GM03348 (cell line): ENCODE results near the gene MARS1.
"Not testable (repeated sequence)": the region's sequence is repeated elsewhere in the genome, so short reads cannot be mapped to it uniquely, and the experiment has no call there.

Source experiments
- DNase-seq: peaks from one replicate; pipeline ENCODE4 v3.0.0; 2012; ENCODE audit warnings: low spot score

Gene MARS1

DNA sequence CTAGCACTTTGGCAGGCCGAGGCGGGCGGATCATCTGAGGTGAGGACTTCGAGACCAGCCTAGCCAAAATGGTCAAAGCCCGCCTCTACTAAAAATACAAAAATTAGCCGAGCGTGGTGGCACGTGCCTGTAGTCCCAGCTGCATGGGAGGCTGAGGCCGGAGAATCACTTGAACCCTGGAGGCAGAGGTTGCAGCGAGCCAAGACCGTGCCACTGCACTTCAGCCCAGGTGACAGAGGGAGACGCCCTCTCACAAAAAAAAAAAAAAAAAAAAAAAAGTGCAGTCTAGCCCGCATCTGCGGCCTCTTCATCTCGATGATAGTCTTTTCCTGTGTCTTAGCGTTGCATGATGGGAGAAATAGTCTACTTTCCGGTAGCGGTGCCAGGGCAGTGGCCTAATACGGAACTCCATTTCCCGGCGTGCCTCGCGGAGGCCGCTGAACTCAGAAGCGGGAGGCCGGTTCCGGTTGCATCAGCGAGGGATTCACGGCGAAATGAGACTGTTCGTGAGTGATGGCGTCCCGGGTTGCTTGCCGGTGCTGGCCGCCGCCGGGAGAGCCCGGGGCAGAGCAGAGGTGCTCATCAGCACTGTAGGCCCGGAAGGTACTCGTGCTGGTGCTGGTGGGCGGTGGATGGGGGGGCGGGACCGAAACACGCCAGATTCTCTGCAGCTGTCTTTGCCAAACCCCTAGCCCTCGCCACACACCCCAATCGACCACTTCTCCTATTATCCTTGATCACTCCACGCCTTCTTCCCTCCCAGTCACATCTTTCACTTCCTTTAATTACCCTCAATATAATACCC lies at the start of gene MARS1:
MARS1 (plus strand) TSS at position 472 of the 805 bp plus-strand sequence; CDS start at position 495, 23 bp downstream.
- DNase-seq: peak; percentile 90

DNA sequence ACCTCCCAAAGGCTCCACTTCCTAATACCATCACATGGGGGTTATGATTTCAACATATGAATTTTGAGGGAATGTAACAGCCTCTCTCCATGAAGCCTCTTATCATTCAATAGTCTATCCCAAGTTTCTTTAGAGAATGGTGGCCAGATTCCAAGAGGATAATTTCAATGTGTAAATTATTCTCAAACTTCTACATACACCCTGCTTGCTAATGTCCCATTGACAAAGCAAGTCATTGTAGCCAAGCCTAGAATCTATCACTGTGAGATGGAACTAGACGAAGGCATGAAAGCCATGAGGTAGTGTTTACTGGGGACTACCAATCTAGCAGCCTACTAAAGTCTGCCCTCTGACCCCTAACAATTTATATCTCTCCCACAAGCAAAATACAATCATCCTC lies 49.5 kb upstream of the MARS1 start:
- DNase-seq: no peak

DNA sequence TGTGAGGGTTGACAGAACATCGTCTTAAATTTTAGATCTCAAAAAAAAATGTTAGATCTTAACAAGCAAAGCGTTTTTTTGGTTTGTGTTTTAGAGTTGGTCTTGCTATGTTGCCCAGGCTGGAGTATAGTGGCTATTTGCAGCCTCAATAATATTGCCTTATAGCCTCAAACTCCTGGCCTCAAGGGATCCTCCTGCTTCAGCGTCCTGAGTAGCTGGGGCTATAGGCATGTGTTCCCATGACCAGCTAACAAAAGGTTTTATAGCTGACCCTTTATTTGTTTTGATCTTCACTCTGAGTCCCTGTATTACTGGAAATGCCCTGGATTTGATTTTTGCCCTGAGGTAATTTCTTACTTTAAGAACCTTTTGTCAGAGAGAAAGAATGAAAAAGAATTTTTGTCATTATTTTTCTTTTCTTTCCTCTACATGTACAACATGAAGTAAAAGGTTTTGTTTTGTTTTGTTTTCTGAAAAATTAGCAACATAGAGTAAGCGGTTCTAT lies 48.1 kb upstream of the MARS1 start:
- DNase-seq: no peak

DNA sequence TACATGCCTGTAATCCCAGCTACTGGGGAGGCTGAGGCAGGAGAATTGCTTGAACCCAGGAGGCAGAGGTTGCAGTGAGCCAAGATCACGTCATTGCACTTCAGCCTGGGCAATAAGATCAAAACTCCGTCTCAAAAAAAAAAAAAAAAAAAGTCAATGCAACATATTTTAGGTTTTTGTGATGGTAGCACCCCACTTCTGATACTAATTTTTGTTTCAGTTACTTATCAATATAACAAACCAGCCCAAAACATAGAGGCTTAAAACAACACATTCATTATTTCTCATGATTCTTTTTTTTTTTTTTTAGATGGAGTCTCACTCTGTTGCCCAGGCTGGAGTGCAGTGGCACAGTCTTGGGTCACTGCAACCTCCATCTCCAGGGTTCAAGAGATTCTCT lies 46.5 kb upstream of the MARS1 start:
- DNase-seq: not testable (repeated sequence)

DNA sequence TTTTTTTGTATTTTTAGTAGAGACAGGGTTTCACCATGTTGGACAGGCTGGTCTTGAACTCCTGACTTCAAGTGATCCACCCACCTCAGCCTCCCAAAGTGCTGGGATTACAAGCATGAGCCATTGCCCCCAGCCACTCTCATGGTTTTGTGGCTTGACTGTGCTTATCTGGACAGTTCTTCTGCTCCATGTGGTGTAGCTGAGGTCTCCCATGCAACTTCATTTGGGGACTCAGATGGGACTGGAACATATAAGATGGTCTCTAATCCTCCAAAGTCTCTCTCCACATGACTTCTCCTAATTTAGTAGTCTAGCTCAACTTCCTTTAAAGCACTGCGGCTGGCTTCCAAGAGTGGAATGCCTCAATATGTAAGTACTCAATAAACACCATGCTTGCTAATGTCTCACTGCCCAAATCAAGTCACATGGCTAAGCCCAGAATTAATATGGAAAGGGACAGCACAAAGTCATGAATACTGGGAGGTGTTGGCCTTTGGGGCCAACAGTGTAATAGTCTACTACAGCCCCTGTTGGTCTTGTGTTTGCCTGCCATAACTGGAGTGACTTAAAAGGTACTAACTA lies 45.9 kb upstream of the MARS1 start:
- DNase-seq: no peak

DNA sequence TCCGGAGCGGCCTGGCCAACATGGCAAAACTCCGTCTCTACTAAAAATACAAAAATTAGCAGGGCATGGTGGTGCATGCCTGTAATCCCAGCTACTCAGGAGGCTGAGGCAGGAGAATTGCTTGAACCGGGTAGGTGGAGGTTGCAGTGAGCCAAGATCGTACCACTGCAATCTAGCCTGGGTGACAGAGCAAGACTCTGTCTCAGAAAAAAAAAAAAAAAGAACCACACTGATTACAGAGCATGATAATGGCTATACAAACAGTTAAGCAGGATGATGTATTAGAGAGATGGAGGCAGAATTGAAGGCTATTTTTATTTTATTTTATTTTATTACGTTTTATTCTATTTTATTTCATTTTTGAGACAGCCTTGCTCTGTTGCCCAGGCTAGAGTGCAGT lies 43.5 kb upstream of the MARS1 start:
- not testable (repeated sequence) for DNase-seq

DNA sequence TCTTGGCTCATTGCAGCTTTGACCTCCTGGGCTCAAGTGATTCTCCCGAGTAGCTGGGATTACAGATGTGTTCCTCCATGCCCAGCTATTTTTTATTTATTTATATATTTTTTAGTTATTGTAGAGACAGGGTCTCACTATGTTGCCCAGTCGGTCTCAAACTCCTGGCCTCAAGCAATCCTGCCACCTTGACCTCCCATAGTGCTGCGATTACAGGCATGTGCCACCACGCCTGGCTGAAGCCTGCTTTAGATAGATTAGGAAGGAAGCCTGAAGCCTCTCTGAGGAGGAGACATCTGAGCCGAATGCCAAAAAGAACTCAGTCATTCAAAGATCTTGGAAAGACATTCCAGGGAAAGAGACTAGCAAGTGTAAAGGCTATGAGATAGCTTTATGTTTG lies 43.1 kb upstream of the MARS1 start:
- no peak for DNase-seq

DNA sequence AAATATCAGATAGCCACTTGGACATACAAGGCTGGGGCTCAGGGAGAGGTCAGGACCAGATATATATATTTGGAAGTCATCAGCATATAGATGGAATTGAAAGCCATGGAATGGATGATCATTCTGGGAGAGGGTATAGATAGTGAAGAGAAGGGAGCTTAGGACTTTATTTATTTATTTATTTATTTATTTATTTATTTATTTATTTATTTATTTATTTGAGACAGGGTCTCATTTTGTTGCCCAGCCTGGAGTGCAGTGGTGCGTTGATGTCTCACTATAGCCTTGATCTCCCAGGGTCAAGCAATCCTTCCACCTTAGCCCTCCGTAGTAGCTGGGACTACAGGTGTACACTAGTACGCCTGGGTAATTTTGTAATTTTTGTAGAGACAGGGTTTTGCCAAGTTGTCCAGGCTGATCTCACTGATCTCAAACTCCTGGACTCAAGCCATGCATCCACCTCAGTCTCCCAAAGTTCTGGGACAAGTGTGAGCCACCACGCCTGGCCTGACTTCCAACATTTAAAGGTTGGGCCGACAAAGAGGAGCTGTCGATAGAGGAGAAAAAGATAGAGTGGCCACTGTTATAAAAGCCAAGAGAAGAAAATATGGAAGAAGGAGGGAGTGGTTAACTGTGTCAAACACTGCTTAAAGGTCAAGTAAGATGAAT lies 41.4 kb upstream of the MARS1 start:
- DNase-seq: no peak

DNA sequence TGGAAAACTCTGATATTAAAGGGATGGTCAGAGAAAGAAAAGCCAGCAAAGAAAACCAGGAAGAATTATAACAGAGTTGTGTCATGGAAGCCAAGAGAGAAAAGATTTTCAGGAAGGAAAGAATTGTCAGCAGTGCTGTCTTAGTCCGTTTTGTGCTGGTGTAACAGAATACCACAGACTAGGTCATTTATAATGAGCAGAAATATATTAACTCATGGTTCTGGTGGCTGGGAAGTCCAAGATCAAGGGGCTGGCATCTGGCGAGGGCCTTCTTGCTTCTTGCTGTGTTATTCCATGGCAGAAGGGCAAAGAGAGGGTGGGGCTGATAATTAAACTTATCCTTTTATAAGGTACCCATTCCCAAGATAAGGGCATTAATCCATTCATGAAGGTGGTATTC lies 39.2 kb upstream of the MARS1 start:
- DNase-seq: no peak

DNA sequence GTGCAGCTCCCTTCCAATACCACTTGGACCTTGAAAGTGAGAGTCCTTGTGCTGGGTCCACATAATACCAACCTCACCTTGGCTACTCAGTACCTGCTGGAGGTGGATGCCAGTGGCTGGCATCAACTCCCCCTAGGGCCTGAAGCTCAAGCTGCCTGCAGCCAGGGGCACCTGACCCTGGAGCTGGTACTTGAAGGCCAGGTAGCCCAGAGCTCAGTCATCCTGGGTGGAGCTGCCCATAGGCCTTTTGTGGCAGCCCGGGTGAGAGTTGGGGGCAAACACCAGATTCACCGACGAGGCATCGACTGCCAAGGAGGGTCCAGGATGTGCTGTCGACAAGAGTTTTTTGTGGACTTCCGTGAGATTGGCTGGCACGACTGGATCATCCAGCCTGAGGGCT lies 38.5 kb upstream of the MARS1 start:
- DNase-seq: no peak

DNA sequence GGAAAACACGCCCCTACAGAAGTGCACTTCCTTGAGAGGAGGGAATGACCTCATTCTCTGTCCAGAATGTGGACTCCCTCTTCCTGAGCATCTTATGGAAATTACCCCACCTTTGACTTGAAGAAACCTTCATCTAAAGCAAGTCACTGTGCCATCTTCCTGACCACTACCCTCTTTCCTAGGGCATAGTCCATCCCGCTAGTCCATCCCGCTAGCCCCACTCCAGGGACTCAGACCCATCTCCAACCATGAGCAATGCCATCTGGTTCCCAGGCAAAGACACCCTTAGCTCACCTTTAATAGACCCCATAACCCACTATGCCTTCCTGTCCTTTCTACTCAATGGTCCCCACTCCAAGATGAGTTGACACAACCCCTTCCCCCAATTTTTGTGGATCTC lies 37.8 kb upstream of the MARS1 start:
- no peak for DNase-seq

DNA sequence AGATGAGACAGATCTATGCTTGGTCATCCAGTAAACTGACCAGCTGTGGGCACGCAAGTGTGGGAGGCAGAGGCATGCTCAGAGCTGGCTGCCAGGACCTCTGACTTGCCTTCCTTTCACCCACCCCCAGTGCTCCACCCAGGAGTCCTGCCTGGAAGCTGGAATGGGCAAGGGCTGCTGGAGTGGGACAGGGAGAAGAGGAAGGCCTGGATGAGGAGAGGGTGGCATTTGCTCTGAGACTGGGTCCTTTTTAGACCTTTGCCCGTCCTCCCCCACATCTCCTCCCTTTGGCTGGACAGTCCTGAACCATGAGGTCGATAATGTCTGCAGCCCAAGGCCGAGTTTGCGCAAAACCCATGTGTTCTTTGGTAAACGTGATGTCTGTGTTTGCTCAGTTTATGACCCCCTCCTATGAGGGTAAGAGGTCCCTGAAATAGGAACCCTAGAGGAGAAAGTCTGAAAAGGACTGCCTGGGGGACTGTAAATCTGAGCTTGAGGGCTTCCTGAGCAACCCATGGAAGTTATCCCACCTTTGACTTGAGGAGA lies 36.6 kb upstream of the MARS1 start:
- DNase-seq: peak; percentile 29

DNA sequence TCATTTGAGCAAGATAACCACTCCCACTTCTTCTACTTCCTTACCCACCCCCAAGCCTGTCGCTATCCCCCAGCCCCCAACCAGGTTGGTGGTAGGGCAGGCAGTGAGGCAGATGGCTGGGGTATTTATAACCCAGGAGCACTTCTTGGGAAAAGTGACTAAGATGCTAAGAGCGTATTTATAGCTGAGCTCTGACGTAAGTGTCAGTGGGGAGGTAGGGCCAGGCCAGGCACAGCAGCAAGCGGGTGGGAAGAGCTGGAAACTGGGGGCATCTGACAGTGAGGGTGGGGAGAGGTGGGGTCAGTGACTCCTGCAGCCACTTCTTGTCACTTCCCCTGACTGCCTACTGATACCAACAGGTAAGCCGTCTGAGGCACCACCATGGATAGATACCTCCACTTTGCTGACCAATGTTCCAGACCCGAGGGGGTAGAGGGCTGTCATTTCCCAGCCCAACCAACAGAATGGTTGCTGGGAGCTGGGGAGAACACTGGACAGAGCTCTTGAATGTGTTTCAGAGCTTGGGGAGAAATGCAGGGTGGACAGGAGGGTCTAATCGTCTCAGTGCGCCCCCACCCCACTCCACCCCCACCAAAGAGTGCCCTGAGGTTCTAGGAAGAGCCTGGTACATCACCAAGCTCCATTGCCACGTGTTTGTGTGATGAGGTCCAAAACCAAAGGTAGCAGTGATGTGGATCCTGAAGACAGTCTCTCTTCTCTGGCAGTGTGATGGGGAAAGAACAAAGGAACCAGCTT lies 35.5 kb upstream of the MARS1 start:
- DNase-seq: peak; percentile 78

DNA sequence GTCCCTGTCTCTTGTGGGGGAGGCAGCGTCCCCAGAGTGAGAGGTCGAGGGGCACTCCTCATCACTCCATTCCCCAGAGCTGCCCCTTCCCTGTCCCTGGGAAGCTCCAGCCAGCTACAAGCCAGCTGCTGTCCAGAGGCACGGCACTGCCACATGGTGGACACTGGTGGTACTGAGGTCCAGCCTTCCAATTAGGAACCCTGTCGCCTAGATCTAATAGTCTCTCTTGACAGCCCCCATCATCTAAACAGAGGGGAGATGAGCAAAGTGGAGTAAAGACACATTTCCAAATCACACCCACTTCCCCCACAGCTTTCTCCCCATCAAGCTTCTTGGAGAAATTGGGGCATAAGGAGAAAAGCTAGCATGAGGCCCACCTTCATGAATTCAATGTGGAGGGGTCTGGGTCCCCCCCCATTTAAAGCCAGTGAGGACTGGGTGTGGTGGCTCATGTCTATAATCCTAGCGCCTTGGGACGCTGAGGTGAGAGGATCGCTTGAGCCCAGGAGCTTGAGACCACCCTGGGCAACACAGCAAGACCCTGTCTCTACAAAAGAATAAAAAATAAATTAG lies 34.8 kb upstream of the MARS1 start:
- peak; percentile 83 for DNase-seq

DNA sequence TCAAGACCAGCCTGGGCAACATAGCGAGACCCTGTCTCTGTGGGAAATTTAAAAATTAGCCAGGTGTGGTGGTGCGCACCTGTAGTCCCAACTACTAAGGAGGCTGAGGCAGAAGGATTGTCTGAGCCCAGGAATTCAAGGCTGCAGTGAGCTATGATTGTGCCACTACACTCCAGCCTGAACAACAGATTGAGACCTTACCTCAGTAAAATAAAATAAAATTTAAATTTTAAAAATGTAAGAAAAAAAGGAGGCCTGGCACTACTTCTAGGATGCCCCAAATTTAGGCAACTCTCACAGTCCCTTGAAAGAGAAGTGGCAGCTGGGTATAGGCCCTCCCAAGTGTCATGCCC lies 33.7 kb upstream of the MARS1 start:
- DNase-seq: no peak

DNA sequence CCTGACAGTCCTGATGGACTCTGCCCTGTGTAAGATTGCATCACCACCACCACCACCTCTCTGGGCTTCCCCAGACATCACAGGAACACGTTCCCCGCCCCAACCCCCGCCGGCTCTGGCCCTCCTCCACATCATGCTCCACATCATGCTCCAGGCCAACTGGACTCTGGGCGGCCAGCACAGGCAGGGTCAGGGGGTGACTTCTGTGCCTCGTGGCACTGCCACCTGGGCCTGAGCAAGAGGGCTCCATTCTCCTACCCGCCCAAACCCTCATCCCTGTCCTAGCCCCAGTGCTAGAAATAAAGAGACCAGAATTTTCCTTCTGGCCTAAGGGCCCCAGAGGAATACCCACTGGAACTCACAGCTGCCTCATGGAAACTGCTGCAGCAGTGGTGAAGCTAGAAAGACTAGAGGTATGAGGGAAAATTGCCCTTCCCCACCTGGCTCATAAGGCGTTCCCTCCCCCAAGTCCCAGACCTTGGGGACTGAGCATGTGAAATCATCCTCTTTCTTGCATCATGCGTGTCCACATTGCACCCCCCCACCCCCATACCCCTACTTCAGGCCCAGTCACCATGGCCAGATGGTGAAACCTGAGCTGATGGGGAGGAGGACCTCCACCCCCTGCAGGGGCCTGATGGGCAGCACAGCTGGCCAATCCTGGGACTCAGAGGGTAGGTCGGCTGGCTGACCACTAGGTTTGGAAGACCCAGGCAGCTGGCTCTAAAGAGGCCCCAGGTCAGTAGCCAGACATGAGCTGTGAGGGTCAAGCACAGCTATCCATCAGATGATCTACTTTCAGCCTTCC lies 33.1 kb upstream of the MARS1 start, which contains the start of gene INHBE:
INHBE (plus strand) TSS at position 742 of the 808 bp plus-strand sequence. CDS start 230 bp downstream, outside the sequence.
- peak; percentile 86 for DNase-seq

DNA sequence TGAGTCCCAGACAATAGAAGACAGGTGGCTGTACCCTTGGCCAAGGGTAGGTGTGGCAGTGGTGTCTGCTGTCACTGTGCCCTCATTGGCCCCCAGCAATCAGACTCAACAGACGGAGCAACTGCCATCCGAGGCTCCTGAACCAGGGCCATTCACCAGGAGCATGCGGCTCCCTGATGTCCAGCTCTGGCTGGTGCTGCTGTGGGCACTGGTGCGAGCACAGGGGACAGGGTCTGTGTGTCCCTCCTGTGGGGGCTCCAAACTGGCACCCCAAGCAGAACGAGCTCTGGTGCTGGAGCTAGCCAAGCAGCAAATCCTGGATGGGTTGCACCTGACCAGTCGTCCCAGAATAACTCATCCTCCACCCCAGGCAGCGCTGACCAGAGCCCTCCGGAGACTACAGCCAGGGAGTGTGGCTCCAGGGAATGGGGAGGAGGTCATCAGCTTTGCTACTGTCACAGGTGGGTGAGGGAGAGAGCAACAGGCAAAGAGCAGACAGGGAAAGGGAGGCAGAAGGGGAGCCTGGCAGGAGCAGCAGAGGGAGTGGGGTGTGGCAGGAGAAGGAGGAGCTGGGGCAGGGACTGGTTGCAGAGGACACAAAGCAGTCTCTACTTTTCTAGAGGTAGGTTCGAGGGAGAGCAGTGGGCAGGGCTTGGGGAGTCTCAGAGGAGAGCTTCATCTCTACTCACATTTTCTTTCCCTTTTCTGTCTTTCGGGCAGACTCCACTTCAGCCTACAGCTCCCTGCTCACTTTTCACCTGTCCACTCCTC lies 32.3 kb upstream of the MARS1 start:
- DNase-seq: no peak

DNA sequence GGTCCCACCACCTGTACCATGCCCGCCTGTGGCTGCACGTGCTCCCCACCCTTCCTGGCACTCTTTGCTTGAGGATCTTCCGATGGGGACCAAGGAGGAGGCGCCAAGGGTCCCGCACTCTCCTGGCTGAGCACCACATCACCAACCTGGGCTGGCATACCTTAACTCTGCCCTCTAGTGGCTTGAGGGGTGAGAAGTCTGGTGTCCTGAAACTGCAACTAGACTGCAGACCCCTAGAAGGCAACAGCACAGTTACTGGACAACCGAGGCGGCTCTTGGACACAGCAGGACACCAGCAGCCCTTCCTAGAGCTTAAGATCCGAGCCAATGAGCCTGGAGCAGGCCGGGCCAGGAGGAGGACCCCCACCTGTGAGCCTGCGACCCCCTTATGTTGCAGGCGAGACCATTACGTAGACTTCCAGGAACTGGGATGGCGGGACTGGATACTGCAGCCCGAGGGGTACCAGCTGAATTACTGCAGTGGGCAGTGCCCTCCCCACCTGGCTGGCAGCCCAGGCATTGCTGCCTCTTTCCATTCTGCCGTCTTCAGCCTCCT lies 31.6 kb upstream of the MARS1 start:
- DNase-seq: peak; percentile 42

DNA sequence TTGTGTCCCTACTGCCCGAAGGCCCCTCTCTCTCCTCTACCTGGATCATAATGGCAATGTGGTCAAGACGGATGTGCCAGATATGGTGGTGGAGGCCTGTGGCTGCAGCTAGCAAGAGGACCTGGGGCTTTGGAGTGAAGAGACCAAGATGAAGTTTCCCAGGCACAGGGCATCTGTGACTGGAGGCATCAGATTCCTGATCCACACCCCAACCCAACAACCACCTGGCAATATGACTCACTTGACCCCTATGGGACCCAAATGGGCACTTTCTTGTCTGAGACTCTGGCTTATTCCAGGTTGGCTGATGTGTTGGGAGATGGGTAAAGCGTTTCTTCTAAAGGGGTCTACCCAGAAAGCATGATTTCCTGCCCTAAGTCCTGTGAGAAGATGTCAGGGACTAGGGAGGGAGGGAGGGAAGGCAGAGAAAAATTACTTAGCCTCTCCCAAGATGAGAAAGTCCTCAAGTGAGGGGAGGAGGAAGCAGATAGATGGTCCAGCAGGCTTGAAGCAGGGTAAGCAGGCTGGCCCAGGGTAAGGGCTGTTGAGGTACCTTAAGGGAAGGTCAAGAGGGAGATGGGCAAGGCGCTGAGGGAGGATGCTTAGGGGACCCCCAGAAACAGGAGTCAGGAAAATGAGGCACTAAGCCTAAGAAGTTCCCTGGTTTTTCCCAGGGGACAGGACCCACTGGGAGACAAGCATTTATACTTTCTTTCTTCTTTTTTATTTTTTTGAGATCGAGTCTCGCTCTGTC lies 31.0 kb upstream of the MARS1 start:
- DNase-seq: no peak
